ENCODE data around the gene KNDC1. TPM values are rescaled to one million over a fixed set of nuclear protein-coding genes. Genes with fewer than 3 reads are reported as not detected.

KNDC1 gene
- polyA plus RNA-seq, 1 donor from 2014 or later: 4.3 TPM

DNA sequence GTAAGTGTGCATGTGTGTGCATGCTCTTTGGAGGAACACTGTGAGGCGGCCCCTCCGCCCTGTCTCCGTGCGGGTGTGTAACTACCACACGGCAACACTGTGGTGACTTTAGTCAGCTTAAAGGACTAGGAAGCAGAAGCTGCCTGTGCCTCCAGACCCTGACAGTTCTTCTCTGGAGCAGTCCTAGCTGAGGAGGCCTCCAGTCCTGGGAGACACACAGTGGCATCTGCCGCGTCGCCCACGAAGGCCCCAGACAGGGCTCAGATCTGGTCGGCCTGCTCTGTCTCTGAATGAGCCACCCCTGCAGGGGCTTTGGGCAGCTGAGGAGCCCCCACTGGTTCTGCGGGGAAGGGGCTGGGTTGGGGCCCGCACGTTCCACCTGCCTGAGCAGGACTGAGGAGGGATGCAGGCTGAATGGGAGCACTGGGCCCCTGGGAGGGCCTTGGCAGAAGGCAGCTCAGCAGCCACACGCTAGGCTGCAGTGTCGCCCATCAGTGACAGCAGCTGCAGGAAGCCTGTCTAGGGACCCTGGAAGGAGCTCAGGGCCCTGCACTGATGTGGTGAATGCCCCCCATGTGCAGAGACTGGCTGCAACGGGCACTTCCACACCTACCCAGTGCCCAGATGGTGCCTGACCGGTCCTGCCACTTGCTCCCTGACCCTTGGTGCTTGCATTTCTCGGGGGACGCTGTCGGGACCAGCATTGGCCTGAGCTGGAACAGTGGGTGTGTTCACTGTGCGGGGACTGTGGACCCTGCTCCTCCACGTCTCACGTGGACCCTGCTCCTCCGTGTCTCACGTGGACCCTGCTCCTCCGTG is 27.3 kb upstream of the KNDC1 start:
- Histone ChIP-seq H3K79me2 (replicated peaks; ENCODE audit: insufficient read depth, low read length) (no peaks in the 10 kb centered on the region), H3K27me3 (ENCODE audit: insufficient read depth, low read depth, low read length) (no peaks in the 10 kb centered on the region), H3K27ac (ENCODE audit: low read length) (no peak overlapping the region), H3K4me3 (ENCODE audit: low read length) (no peak overlapping the region), H2AFZ (ENCODE audit: low read depth, low read length) (no peak overlapping the region), H3K9me3 (ENCODE audit: low read length) (no peaks in the 10 kb centered on the region), H3K9me2 (ENCODE audit: insufficient read depth, low read length) (no peaks in the 10 kb centered on the region), H3K4me2 (ENCODE audit: low read length) (no peak overlapping the region), H4K20me1 (ENCODE audit: insufficient read depth) (no peaks in the 10 kb centered on the region), H3K36me3 (ENCODE audit: insufficient read depth, low read length) (peaks cover 3% of the 10 kb centered on the region), H3K9ac (ENCODE audit: low read length) (no peak overlapping the region), H3F3A (ENCODE audit: insufficient read depth, low read length, poor library complexity, severe bottlenecking) (no peaks in the 10 kb centered on the region)
- TF ChIP-seq TAF1 (IDR thresholded peaks at IDR 0.05; ENCODE audit: low read depth) (no peak), POLR2AphosphoS5 (IDR thresholded peaks at IDR 0.05) (no peak), EZH2 (IDR thresholded peaks at IDR 0.05; ENCODE audit: borderline replicate concordance, insufficient read depth, low read length, poor library complexity, severe bottlenecking) (no peak), MXI1 (conservative IDR thresholded peaks at IDR 0.05; ENCODE audit: poor library complexity, severe bottlenecking) (no peak), EP300 (conservative IDR thresholded peaks at IDR 0.05; ENCODE audit: poor library complexity, severe bottlenecking) (no peak), SMC3 (conservative IDR thresholded peaks at IDR 0.05; ENCODE audit: poor library complexity) (no peak), RAD21 (conservative IDR thresholded peaks at IDR 0.05) (no peak)
- TF ChIP-seq, protein P1, sequence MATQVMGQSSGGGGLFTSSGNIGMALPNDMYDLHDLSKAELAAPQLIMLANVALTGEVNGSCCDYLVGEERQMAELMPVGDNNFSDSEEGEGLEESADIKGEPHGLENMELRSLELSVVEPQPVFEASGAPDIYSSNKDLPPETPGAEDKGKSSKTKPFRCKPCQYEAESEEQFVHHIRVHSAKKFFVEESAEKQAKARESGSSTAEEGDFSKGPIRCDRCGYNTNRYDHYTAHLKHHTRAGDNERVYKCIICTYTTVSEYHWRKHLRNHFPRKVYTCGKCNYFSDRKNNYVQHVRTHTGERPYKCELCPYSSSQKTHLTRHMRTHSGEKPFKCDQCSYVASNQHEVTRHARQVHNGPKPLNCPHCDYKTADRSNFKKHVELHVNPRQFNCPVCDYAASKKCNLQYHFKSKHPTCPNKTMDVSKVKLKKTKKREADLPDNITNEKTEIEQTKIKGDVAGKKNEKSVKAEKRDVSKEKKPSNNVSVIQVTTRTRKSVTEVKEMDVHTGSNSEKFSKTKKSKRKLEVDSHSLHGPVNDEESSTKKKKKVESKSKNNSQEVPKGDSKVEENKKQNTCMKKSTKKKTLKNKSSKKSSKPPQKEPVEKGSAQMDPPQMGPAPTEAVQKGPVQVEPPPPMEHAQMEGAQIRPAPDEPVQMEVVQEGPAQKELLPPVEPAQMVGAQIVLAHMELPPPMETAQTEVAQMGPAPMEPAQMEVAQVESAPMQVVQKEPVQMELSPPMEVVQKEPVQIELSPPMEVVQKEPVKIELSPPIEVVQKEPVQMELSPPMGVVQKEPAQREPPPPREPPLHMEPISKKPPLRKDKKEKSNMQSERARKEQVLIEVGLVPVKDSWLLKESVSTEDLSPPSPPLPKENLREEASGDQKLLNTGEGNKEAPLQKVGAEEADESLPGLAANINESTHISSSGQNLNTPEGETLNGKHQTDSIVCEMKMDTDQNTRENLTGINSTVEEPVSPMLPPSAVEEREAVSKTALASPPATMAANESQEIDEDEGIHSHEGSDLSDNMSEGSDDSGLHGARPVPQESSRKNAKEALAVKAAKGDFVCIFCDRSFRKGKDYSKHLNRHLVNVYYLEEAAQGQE (IDR thresholded peaks at IDR 0.05; ENCODE audit: borderline replicate concordance): no peak
- TF ChIP-seq, protein P2, sequence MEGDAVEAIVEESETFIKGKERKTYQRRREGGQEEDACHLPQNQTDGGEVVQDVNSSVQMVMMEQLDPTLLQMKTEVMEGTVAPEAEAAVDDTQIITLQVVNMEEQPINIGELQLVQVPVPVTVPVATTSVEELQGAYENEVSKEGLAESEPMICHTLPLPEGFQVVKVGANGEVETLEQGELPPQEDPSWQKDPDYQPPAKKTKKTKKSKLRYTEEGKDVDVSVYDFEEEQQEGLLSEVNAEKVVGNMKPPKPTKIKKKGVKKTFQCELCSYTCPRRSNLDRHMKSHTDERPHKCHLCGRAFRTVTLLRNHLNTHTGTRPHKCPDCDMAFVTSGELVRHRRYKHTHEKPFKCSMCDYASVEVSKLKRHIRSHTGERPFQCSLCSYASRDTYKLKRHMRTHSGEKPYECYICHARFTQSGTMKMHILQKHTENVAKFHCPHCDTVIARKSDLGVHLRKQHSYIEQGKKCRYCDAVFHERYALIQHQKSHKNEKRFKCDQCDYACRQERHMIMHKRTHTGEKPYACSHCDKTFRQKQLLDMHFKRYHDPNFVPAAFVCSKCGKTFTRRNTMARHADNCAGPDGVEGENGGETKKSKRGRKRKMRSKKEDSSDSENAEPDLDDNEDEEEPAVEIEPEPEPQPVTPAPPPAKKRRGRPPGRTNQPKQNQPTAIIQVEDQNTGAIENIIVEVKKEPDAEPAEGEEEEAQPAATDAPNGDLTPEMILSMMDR (IDR thresholded peaks at IDR 0.05; ENCODE audit: poor library complexity, severe bottlenecking): no peak

DNA sequence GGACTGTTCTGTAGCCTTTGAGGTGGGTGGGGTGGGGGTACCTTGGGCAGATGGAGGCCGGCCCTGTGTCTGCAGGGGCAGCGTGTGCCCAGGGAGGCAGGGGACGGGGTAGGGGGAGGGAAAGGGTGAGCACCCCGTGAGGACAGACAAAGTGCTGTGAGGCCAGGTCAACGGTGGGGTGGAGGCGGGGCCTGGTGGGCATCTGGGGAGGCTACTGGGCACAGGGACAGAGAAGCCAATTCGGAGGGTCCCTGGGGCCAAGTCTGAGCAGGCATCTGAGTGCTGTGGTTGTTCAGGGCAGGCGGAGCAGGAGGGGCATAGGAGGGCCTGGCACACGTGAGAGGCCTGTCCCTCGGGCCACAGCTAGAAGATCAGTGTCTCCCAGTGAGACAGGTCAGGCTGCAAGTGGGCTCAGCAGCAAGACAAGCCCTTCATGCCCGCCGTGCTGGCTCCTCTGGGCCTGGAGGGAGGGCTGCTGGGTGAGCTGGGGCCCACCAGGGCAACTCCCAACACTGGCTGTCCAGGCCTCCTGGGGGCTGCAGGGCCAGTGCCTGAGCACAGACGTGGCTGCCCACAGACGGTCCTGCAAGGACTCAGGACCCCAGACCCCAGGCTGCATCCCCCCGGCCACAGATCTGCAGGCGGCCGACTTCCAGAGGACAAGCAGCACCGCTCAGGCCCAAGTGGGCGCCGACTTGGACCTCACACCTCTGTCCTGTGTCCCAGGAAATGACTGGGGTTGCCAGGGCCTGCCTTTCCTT is 26.4 kb upstream of the KNDC1 start:
- H3K36me3 ChIP-seq (ENCODE audit: insufficient read depth, low read length): peaks cover 3% of the 10 kb centered on the region
- no peaks in the 10 kb centered on the region for H3K9me3 ChIP-seq (ENCODE audit: low read length)
- no peak overlapping the region for H3K27ac ChIP-seq (ENCODE audit: low read length)
- H3K9ac ChIP-seq (ENCODE audit: low read length): no peak overlapping the region
- H3K27me3 ChIP-seq (ENCODE audit: insufficient read depth, low read depth, low read length): no peaks in the 10 kb centered on the region
- no peak for TF ChIP-seq EP300 (conservative IDR thresholded peaks at IDR 0.05; ENCODE audit: poor library complexity, severe bottlenecking)
- no peak for TF ChIP-seq SMC3 (conservative IDR thresholded peaks at IDR 0.05; ENCODE audit: poor library complexity)
- TF ChIP-seq POLR2AphosphoS5 (IDR thresholded peaks at IDR 0.05): no peak
- no peak for TF ChIP-seq TAF1 (IDR thresholded peaks at IDR 0.05; ENCODE audit: low read depth)
- TF ChIP-seq MXI1 (conservative IDR thresholded peaks at IDR 0.05; ENCODE audit: poor library complexity, severe bottlenecking): no peak
- TF ChIP-seq, protein P2 (IDR thresholded peaks at IDR 0.05; ENCODE audit: poor library complexity, severe bottlenecking): no peak
- TF ChIP-seq, protein P1 (IDR thresholded peaks at IDR 0.05; ENCODE audit: borderline replicate concordance): no peak
- TF ChIP-seq RAD21 (conservative IDR thresholded peaks at IDR 0.05): no peak
- no peak for TF ChIP-seq EZH2 (IDR thresholded peaks at IDR 0.05; ENCODE audit: borderline replicate concordance, insufficient read depth, low read length, poor library complexity, severe bottlenecking)
- no peak overlapping the region for H3K4me2 ChIP-seq (ENCODE audit: low read length)
- no peak overlapping the region for H2AFZ ChIP-seq (ENCODE audit: low read depth, low read length)
- H3K9me2 ChIP-seq (ENCODE audit: insufficient read depth, low read length): no peaks in the 10 kb centered on the region
- no peaks in the 10 kb centered on the region for H3K79me2 ChIP-seq (replicated peaks; ENCODE audit: insufficient read depth, low read length)
- H3K4me3 ChIP-seq (ENCODE audit: low read length): no peak overlapping the region
- H4K20me1 ChIP-seq (ENCODE audit: insufficient read depth): no peaks in the 10 kb centered on the region
- H3F3A ChIP-seq (ENCODE audit: insufficient read depth, low read length, poor library complexity, severe bottlenecking): no peaks in the 10 kb centered on the region
